PC-3 (cell line): Measurements from ENCODE around the gene TRAF3. TPM values are rescaled to one million over a fixed set of nuclear protein-coding genes. Genes with fewer than 3 reads are reported as not detected.

Experiments used
- ATAC-seq: fragments of 200-7000 bp; cut with Tn5 transposase; 2 replicates; pipeline ENCODE4 v1.9.1; 2020; ENCODE audit warnings: mild to moderate bottlenecking, moderate library complexity
- BruUV-seq: library from RNA; stranded (reverse); fragments of 400-500 nt; replicated peaks from 2 replicates; lab custom pipeline; 2021; lab: Mats Ljungman, UMichigan
- CTCF ChIA-PET: fragments of 300-600 bp; sonication (Branson Sonifier 250); formaldehyde crosslinking; loops from one replicate; lab custom pipeline; 2022; ENCODE audit warnings: antibody characterized with exemption; lab: Charles Lee
- POLR2A ChIA-PET: fragments of 300-600 bp; sonication (Branson Sonifier 250); formaldehyde crosslinking; loops from one replicate; lab custom pipeline; 2022; ENCODE audit warnings: antibody characterized with exemption; ENCODE audit not compliant: unreplicated experiment; lab: Charles Lee
- DNase-seq: peaks from one replicate; pipeline ENCODE4 v3.0.0-alpha.2; 2015
- H2AFZ ChIP-seq: fragments of 300-600 bp; sonication (generic); 2 replicates; pipeline ENCODE4 v1.6.0; 2016; ENCODE audit warnings: antibody characterized with exemption, low read length
- H3F3A ChIP-seq: fragments of 300-600 bp; sonication (generic); one replicate; pipeline ENCODE4 v1.6.0; 2017; ENCODE audit warnings: antibody characterized with exemption, low read length, control low read depth, mild to moderate bottlenecking; ENCODE audit not compliant: unreplicated experiment
- H3K27ac ChIP-seq: fragments of 300-600 bp; sonication (generic); 2 replicates; pipeline ENCODE4 v1.5.1; 2016; ENCODE audit warnings: mild to moderate bottlenecking, low read length
- H3K27me3 ChIP-seq: fragments of 300-600 bp; sonication (generic); 2 replicates; pipeline ENCODE4 v1.6.1; 2016; ENCODE audit warnings: low read length, mixed read lengths
- H3K36me3 ChIP-seq: fragments of 300-600 bp; sonication (generic); 2 replicates; pipeline ENCODE4 v1.6.1; 2016; ENCODE audit warnings: low read depth, mixed run types, low read length, mixed read lengths
- H3K4me1 ChIP-seq: fragments of 300-600 bp; sonication (generic); 2 replicates; pipeline ENCODE4 v1.5.1; 2016; ENCODE audit warnings: low read length; ENCODE audit not compliant: insufficient read depth
- H3K4me2 ChIP-seq: fragments of 300-600 bp; sonication (generic); 2 replicates; pipeline ENCODE4 v1.6.0; 2016; ENCODE audit warnings: low read length
- H3K4me3 ChIP-seq: fragments of 300-600 bp; sonication (generic); 2 replicates; pipeline ENCODE4 v1.5.1; 2016; ENCODE audit warnings: mild to moderate bottlenecking, low read length, mixed read lengths
- H3K79me2 ChIP-seq: fragments of 300-600 bp; sonication (generic); 2 replicates; pipeline ENCODE4 v1.6.1; 2017; ENCODE audit warnings: low read length, mixed read lengths
- H3K9ac ChIP-seq: fragments of 300-600 bp; sonication (generic); 2 replicates; pipeline ENCODE4 v1.6.0; 2016; ENCODE audit warnings: mild to moderate bottlenecking, low read length
- H3K9me2 ChIP-seq: fragments of 300-600 bp; sonication (generic); replicated peaks from 2 replicates; pipeline ENCODE4 v1.6.1; 2016; ENCODE audit warnings: mixed run types, low read length, mixed read lengths
- H3K9me3 ChIP-seq: fragments of 300-600 bp; sonication (generic); 2 replicates; pipeline ENCODE4 v1.6.1; 2016; ENCODE audit warnings: low read length, mixed read lengths
- H4K20me1 ChIP-seq: fragments of 300-600 bp; sonication (generic); 2 replicates; pipeline ENCODE4 v1.6.1; 2016; ENCODE audit warnings: low read length, mixed read lengths
- CTCF ChIP-seq: fragments of 300-600 bp; sonication (generic); conservative IDR thresholded peaks from 2 replicates; pipeline ENCODE4 v1.5.1; 2017; ENCODE audit warnings: antibody characterized with exemption, low read depth, mild to moderate bottlenecking, low read length
- EZH2 ChIP-seq: fragments of 300-600 bp; sonication (generic); IDR thresholded peaks from one replicate; pipeline ENCODE4 v1.6.1; 2017; ENCODE audit warnings: antibody characterized with exemption, mild to moderate bottlenecking, low read length; ENCODE audit not compliant: unreplicated experiment
- EZH2phosphoT487 ChIP-seq: fragments of 300-600 bp; sonication (generic); IDR thresholded peaks from 2 replicates; pipeline ENCODE4 v1.6.1; 2018; ENCODE audit warnings: mild to moderate bottlenecking, antibody characterized with exemption, low read length, borderline replicate concordance
- intact Hi-C: fragments of 100-400 bp; cut with micrococcal nuclease; formaldehyde crosslinking; loops from 2 replicates; pipeline ENCODE4 v1.9.0; 2023
- total RNA-seq: library from RNA; depleted of rRNA; stranded (reverse); fragments of >200 nt; gene quantifications from 2 replicates; pipeline ENCODE4 v1.2.3, GENCODE V29; 2014

TRAF3 gene
- total RNA-seq, 1 experiment from 2014 or later: 19.4 TPM

- H3K4me1 ChIP-seq: peaks cover 10% of the 10 kb centered on the region
- no peaks in the 10 kb centered on the region for H3K27me3 ChIP-seq
- H3K9me2 ChIP-seq: no peaks in the 10 kb centered on the region
- DNase-seq: no peak
- ChIA-PET POLR2A (no interaction called here), CTCF (no interaction called here)
- no peak overlapping the region for H2AFZ ChIP-seq
- H3K4me3 ChIP-seq: no peak overlapping the region
- TF ChIP-seq EZH2 (no peak), CTCF (no peak), EZH2phosphoT487 (no peak)
- H3K27ac ChIP-seq: no peak overlapping the region
- no peaks in the 10 kb centered on the region for H3F3A ChIP-seq
- no peak for ATAC-seq
- H3K36me3 ChIP-seq: peaks cover 45% of the 10 kb centered on the region
- no peaks in the 10 kb centered on the region for H3K79me2 ChIP-seq
- intact Hi-C loops: no loop called here
- no TSS peak for BruUV-seq
- no peaks in the 10 kb centered on the region for H4K20me1 ChIP-seq
- no peak overlapping the region for H3K4me2 ChIP-seq
- no peaks in the 10 kb centered on the region for H3K9me3 ChIP-seq
- no peak overlapping the region for H3K9ac ChIP-seq
Measured at GRCh38 chr14:102948698-102949061, 171.4 kb downstream of the TRAF3 start.

DNA sequence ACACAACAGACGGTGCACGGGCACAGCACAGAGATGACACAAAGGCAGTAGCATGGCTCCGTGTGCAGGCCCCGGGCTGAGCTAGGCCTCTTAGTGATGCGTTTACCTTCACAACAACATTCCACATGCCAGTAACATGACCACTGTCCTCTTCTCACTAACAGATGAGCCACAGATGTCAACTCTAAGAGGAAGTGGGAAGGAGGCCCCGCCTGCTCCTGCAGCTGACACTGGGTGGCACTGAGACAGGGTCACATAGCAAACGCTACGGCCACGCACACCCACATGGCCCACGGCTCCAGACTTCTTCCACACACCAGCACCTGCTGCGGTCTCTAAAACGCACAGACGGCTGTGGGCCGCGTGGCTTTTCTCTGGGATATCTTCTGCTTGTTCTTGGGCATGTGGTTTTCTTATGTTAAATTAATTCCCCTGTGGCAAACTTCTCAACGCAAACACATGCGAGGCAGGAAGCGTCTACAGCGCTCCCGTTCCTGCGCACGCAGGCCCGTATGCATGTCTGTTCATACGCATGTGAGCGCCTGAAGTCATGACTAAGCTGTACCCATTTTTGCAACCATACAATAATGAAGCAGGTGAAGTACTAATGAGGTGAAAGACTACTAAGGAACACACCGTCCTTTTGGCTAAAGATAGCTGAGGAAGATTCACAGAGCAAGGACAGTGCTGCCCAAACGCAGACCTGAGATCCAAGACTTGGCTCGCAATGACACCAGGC lies 172.0 kb downstream of the TRAF3 start:
- TF ChIP-seq CTCF (no peak), EZH2phosphoT487 (no peak), EZH2 (no peak)
- H3K9me2 ChIP-seq: no peaks in the 10 kb centered on the region
- H3K9ac ChIP-seq: no peak overlapping the region
- POLR2A ChIA-PET: no interaction called here
- no TSS peak for BruUV-seq
- DNase-seq: peak; percentile 9
- ATAC-seq: no peak; the same call in 1 of the 2 replicates
- no peaks in the 10 kb centered on the region for H3K9me3 ChIP-seq
- H3K4me2 ChIP-seq: no peak overlapping the region
- peaks cover 44% of the 10 kb centered on the region for H3K36me3 ChIP-seq
- H3K4me1 ChIP-seq: peaks cover 10% of the 10 kb centered on the region
- CTCF ChIA-PET: interaction anchor here (0.6 kb wide), 1 partner anchor 103 kb away, joined by 9 read pairs; no protein-coding TSS in a partner anchor
- no peaks in the 10 kb centered on the region for H3F3A ChIP-seq
- intact Hi-C loops: no loop called here
- no peak overlapping the region for H2AFZ ChIP-seq
- H3K79me2 ChIP-seq: no peaks in the 10 kb centered on the region
- H3K27me3 ChIP-seq: no peaks in the 10 kb centered on the region
- no peak overlapping the region for H3K27ac ChIP-seq
- no peaks in the 10 kb centered on the region for H4K20me1 ChIP-seq
- no peak overlapping the region for H3K4me3 ChIP-seq
